C4-2B (cell line): Measurements from ENCODE around the gene FCHSD2.

Source experiments
- H3K27ac ChIP-seq: fragments of 450-650 bp; 2 replicates; pipeline ENCODE4 v1.5.1; 2017
- CTCF ChIP-seq: fragments of 450-650 bp; conservative IDR thresholded peaks from 2 replicates; pipeline ENCODE4 v1.5.1; 2017; ENCODE audit warnings: mild to moderate bottlenecking
- ZFX ChIP-seq: fragments of 450-650 bp; IDR thresholded peaks from 2 replicates; pipeline ENCODE4 v1.6.1; 2017

The FCHSD2 gene

GRCh38 chr11:72940417-72940816 lies 201.7 kb downstream of the FCHSD2 start:
- H3K27ac ChIP-seq: no peak overlapping the region
- TF ChIP-seq CTCF: no peak
- no peak for TF ChIP-seq ZFX

GRCh38 chr11:72939031-72939430 lies 203.1 kb downstream of the FCHSD2 start:
- H3K27ac ChIP-seq: no peak overlapping the region
- no peak for TF ChIP-seq CTCF
- no peak for TF ChIP-seq ZFX

- TF ChIP-seq ZFX (no peak), CTCF (no peak)
- no peak overlapping the region for H3K27ac ChIP-seq
These were observed 204.7 kb downstream of the FCHSD2 start for GRCh38 chr11:72937439-72937838.

- H3K27ac ChIP-seq: no peak overlapping the region
- TF ChIP-seq ZFX: no peak
These were observed 206.4 kb downstream of the FCHSD2 start for GRCh38 chr11:72935700-72936099.

GRCh38 chr11:72932132-72932570 lies 210.0 kb downstream of the FCHSD2 start:
- TF ChIP-seq ZFX (no peak), CTCF (no peak)
- no peak overlapping the region for H3K27ac ChIP-seq

- TF ChIP-seq CTCF (no peak), ZFX (no peak)
- H3K27ac ChIP-seq: no peak overlapping the region
These were observed 212.1 kb downstream of the FCHSD2 start for GRCh38 chr11:72930008-72930407.

- no peak overlapping the region for H3K27ac ChIP-seq
- no peak for TF ChIP-seq CTCF
- no peak for TF ChIP-seq ZFX
These were observed 212.9 kb downstream of the FCHSD2 start for GRCh38 chr11:72929256-72929655.

- TF ChIP-seq ZFX (no peak), CTCF (no peak)
- H3K27ac ChIP-seq: no peak overlapping the region
These were observed 214.7 kb downstream of the FCHSD2 start for GRCh38 chr11:72927380-72927779.
